Measurements from ENCODE around the gene TMEM201.

- no peak for TF ChIP-seq POLR2A (IDR thresholded peaks at IDR 0.05; ENCODE audit: low read depth)
- no peak for TF ChIP-seq CTCF (IDR thresholded peaks at IDR 0.05)
- TF ChIP-seq POLR2AphosphoS5 (IDR thresholded peaks at IDR 0.05) = no peak
- TF ChIP-seq EP300 (IDR thresholded peaks at IDR 0.05) = no peak
Measured at GRCh38 chr1:9598316-9598700, 9.6 kb downstream of the TMEM201 start.
